MV-4-11 (cell line): ENCODE measurements around the gene ZBTB4.

Source experiments
- DNase-seq: peaks from one replicate; lab custom pipeline; 2025; lab: John Stamatoyannopoulos, UW

Gene ZBTB4

GRCh38 chr17:7479213-7480088 lies at the start of gene ZBTB4:
ZBTB4 (minus strand) TSS chr17:7479631; CDS start chr17:7466801, 12,830 bp downstream.
- no peak for DNase-seq

DNA sequence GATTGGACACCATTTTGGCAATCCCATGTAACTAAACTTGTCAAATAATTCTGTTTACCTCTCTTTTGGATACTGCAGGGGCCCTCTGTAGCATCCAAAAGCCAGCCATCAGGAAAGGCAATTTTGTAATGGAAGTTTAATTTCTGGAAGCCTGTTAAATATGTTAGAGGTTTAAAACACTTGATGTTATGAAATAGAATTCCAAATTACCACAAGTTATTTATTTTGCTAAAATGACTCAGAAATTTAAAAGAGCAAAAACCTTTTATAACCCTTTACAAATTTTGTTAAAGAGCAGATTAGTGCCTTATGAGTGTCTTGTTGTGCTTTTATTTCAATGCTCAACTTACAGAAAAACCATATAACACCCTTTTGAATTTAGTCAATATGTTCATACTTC lies 49.4 kb upstream of the ZBTB4 start:
- DNase-seq = no peak

- DNase-seq = peak; percentile 19
Measured at GRCh38 chr17:7523033-7523432, 43.6 kb upstream of the ZBTB4 start.

GRCh38 chr17:7515911-7516610 lies 36.6 kb upstream of the ZBTB4 start:
- peak; percentile 61 for DNase-seq

DNA sequence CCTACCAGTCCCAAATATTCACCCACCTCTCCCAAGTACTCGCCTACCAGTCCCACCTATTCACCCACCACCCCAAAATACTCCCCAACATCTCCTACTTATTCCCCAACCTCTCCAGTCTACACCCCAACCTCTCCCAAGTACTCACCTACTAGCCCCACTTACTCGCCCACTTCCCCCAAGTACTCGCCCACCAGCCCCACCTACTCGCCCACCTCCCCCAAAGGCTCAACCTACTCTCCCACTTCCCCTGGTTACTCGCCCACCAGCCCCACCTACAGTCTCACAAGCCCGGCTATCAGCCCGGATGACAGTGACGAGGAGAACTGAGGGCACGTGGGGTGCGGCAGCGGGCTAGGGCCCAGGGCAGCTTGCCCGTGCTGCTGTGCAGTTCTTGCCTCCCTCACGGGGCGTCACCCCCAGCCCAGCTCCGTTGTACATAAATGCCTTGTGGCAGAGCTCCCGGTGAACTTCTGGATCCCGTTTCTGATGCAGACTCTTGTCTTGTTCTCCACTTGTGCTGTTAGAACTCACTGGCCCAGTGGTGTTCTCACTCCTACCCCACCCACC lies 34.5 kb upstream of the ZBTB4 start:
- DNase-seq = no peak

DNA sequence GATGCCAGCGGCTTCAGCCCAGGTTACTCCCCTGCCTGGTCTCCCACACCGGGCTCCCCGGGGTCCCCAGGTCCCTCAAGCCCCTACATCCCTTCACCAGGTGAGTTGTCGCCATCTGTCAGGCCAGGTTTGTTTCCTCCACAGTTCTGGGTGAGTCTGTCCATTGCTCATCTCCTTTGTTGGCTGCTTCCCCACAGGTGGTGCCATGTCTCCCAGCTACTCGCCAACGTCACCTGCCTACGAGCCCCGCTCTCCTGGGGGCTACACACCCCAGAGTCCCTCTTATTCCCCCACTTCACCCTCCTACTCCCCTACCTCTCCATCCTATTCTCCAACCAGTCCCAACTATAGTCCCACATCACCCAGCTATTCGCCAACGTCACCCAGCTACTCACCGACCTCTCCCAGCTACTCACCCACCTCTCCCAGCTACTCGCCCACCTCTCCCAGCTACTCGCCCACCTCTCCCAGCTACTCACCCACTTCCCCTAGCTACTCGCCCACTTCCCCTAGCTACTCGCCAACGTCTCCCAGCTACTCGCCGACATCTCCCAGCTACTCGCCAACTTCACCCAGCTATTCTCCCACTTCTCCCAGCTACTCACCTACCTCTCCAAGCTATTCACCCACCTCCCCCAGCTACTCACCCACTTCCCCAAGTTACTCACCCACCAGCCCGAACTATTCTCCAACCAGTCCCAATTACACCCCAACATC lies 33.6 kb upstream of the ZBTB4 start:
- no peak for DNase-seq

GRCh38 chr17:7512105-7512504 lies 32.7 kb upstream of the ZBTB4 start:
- DNase-seq = no peak

GRCh38 chr17:7511108-7511507 lies 31.7 kb upstream of the ZBTB4 start:
- no peak for DNase-seq

DNA sequence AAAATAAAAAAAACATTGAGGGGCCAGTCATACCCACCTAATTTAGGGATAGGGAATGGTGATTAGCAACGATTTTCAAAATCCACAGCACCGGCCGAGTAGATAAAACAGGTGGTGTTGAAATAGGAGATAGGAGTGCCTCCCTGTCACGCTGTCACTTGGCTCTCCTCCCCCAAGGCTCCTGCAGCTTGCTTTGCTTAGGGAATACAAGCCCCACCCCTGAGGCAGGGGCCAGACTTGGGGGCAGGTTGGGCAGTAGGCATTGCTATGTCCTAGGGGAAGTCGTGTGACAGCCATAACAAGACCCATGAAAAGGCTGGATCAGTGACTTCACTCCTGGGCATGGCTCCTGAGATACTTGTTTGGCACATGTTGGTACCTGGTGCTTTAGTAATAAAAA lies 30.5 kb upstream of the ZBTB4 start:
- no peak for DNase-seq

DNA sequence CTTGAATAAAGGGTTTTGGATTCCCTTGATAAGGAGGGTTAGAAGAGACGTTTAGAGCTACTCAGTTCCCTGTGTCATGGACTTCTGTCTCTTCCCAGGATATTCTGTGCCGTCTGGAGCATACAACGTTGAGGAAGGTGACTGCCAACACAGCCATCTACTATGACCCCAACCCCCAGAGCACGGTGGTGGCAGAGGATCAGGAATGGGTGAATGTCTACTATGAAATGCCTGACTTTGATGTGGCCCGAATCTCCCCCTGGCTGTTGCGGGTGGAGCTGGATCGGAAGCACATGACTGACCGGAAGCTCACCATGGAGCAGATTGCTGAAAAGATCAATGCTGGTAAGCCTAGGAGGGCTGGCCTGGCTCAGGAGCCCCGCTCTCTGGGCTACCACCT lies 29.4 kb upstream of the ZBTB4 start:
- DNase-seq = no peak

- no peak for DNase-seq
Measured at GRCh38 chr17:7508145-7508544, 28.7 kb upstream of the ZBTB4 start.

- no peak for DNase-seq
Measured at GRCh38 chr17:7503521-7503920, 24.1 kb upstream of the ZBTB4 start.

GRCh38 chr17:7502987-7503386 lies 23.6 kb upstream of the ZBTB4 start:
- no peak for DNase-seq

- DNase-seq = no peak
Measured at GRCh38 chr17:7502171-7502847, 22.9 kb upstream of the ZBTB4 start.

GRCh38 chr17:7501729-7502128 lies 22.3 kb upstream of the ZBTB4 start:
- DNase-seq = no peak

GRCh38 chr17:7499161-7499560 lies 19.7 kb upstream of the ZBTB4 start:
- DNase-seq = no peak

GRCh38 chr17:7497636-7498035 lies 18.2 kb upstream of the ZBTB4 start:
- DNase-seq = no peak

GRCh38 chr17:7497228-7497627 lies 17.8 kb upstream of the ZBTB4 start:
- DNase-seq = no peak

DNA sequence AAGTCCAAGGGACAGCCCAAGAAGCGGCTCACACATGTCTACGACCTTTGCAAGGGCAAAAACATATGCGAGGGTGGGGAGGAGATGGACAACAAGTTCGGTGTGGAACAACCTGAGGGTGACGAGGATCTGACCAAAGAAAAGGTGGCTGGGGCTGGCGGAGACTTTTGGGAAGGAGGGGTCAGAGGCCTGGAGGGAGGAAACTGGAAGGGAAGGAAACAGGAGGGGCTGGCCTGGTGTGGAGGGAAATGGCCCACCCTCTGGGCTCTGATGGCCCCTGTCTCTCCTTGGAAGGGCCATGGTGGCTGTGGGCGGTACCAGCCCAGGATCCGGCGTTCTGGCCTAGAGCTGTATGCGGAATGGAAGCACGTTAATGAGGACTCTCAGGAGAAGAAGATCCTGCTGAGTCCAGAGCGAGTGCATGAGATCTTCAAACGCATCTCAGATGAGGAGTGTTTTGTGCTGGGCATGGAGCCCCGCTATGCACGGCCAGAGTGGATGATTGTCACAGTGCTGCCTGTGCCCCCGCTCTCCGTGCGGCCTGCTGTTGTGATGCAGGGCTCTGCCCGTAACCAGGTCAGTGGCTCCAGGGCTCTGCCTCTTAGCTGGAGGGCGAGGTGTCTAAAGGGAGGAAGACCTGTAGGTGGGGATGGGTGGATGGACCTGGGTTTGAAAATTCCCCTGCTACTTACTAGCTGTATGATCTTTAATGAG lies 17.2 kb upstream of the ZBTB4 start:
- no peak for DNase-seq

DNA sequence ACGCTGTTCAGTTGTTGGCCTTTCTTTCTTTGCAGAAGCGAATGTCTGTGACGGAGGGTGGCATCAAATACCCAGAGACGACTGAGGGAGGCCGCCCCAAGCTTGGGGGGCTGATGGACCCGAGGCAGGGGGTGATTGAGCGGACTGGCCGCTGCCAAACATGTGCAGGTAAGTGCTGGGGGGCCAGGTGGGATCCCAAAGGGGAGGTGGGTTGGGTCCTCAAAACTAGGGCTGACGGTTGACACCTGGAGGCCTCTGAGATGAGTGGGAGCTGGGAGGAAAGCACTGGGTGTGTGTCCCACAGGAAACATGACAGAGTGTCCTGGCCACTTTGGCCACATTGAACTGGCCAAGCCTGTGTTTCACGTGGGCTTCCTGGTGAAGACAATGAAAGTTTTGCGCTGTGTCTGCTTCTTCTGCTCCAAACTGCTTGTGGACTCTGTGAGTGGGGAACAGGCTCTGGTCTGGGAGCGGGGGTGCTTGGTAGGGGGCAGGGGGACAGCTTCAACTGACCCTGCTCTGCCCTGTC lies 16.5 kb upstream of the ZBTB4 start:
- no peak for DNase-seq

DNA sequence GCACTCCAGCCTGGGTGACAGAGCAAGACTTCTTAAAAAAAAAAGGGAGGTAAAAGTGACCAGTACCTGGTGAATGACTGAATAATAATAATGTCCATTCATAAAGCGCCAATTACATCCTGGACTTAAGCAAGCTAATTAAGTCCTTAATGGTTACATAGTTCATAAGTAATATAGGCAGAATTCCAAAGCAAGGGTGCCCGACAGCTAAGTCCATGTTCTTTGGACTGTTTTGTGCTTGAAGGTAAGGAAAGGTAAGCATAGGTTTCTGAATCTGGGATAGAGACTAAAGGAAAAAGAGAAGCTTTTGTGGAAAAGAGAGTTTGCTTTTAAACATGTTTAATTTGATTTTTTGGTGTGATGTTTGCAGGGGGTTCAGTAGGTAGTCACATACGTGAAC lies 14.5 kb upstream of the ZBTB4 start:
- no peak for DNase-seq
